Liver (tissue), 5 donors: ENCODE data around the gene UBXN1. TPM values are rescaled to one million over a fixed set of nuclear protein-coding genes. Genes with fewer than 3 reads are reported as not detected.

Source experiments
- polyA plus RNA-seq, 2 donors: library from polyadenylated mRNA; stranded (reverse) in 1 of 2; unstranded in 1 of 2; fragments of 200-250 nt in 1 of 2; fragments of >200 nt in 1 of 2; fragmentation: Nextera tagmentation in 1 of 2; extraction: Ambion mirVana in 1 of 2; gene quantifications; one replicate each; pipeline versions ENCODE4 v1.2.1 to v1.2.3, GENCODE V29; 2013 to 2015
- small RNA-seq: library from RNA; depleted of rRNA; stranded (forward); fragments of <200 nt; gene quantifications from one replicate; pipeline ENCODE3, GENCODE V24; 2014
- total RNA-seq, 2 donors: library from RNA; depleted of rRNA; stranded (reverse); fragments of >200 nt; gene quantifications; one replicate each; pipeline ENCODE4 v1.2.3, GENCODE V29; 2014
- donor health status: healthy.
- donor health status: healthy.
- donor health status: healthy.

UBXN1 gene
- total and polyA plus RNA-seq, 4 donors: 31.4 to 45.7 (median 41.2) TPM

Small RNA genes lying within 50 kb of the gene (small RNA-seq; reads per million reads assigned to genes)
- not detected for gene SNORA57

Other genes with a start within 250 kb of the UBXN1 start
- gene AHNAK, start 132.3 kb downstream of the UBXN1 start, total RNA-seq: 100 to 1,000 TPM in 1 of 2 donors, 10 to 100 TPM in 1; 53.6 to 110 TPM
- gene AHNAK, start 132.3 kb downstream of the UBXN1 start, polyA plus RNA-seq: 10 to 100 TPM; 22.6 to 22.7 TPM
- gene EEF1G, start 105.2 kb downstream of the UBXN1 start, total RNA-seq: 100 to 1,000 TPM; 373 to 640 TPM
- 100 to 1,000 TPM; 251 to 566 TPM for gene EEF1G, start 105.2 kb downstream of the UBXN1 start, polyA plus RNA-seq
- gene TUT1, start 87.5 kb downstream of the UBXN1 start, total RNA-seq: 10 to 100 TPM in 1 of 2 donors, 1 to 10 TPM in 1; 5.6 to 12.1 TPM
- 10 to 100 TPM; 15.2 to 15.8 TPM for gene TUT1, start 87.5 kb downstream of the UBXN1 start, polyA plus RNA-seq
- gene MTA2, start 77.2 kb downstream of the UBXN1 start, total RNA-seq: 10 to 100 TPM; 43.1 to 55.3 TPM
- 10 to 100 TPM in 1 of 2 donors, 1 to 10 TPM in 1; 4.4 to 21.4 TPM for gene MTA2, start 77.2 kb downstream of the UBXN1 start, polyA plus RNA-seq
- 10 to 100 TPM in 1 of 2 donors, 1 to 10 TPM in 1; 6.0 to 17.2 TPM for gene EML3, start 66.3 kb downstream of the UBXN1 start, total RNA-seq
- gene EML3, start 66.3 kb downstream of the UBXN1 start, polyA plus RNA-seq: 10 to 100 TPM in 1 of 2 donors, 1 to 10 TPM in 1; 9.9 to 19.3 TPM
- 1 to 10 TPM in 1 of 2 donors, under 1 TPM in 1; 0.84 to 1.3 TPM for gene ROM1, start 65.8 kb downstream of the UBXN1 start, total RNA-seq
- 1 to 10 TPM in 1 of 2 donors, under 1 TPM in 1; 0.86 to 3.9 TPM for gene ROM1, start 65.8 kb downstream of the UBXN1 start, polyA plus RNA-seq
- gene B3GAT3, start 57.1 kb downstream of the UBXN1 start, total RNA-seq: 10 to 100 TPM; 13.1 TPM
- gene B3GAT3, start 57.1 kb downstream of the UBXN1 start, polyA plus RNA-seq: 10 to 100 TPM; 22.5 to 29.2 TPM
- gene GANAB, start 32.5 kb downstream of the UBXN1 start, total RNA-seq: 100 to 1,000 TPM; 130 to 209 TPM
- 100 to 1,000 TPM in 1 of 2 donors, 10 to 100 TPM in 1; 45.2 to 166 TPM for gene GANAB, start 32.5 kb downstream of the UBXN1 start, polyA plus RNA-seq
- gene INTS5, start 25.8 kb downstream of the UBXN1 start, total RNA-seq: 10 to 100 TPM; 12.7 to 17.5 TPM
- 10 to 100 TPM in 1 of 2 donors, 1 to 10 TPM in 1; 6.5 to 14.6 TPM for gene INTS5, start 25.8 kb downstream of the UBXN1 start, polyA plus RNA-seq
- 10 to 100 TPM; 16.5 to 17.7 TPM for gene C11orf98, start 13.9 kb downstream of the UBXN1 start, total RNA-seq
- 10 to 100 TPM; 43.8 to 49.9 TPM for gene C11orf98, start 13.9 kb downstream of the UBXN1 start, polyA plus RNA-seq
- 1 to 10 TPM; 1.8 to 2.5 TPM for gene CSKMT, start 13.8 kb downstream of the UBXN1 start, total RNA-seq
- gene CSKMT, start 13.8 kb downstream of the UBXN1 start, polyA plus RNA-seq: 1 to 10 TPM; 2.1 to 2.4 TPM
- 1 to 10 TPM; 2.9 to 6.3 TPM for gene UQCC3, start 7.4 kb downstream of the UBXN1 start, total RNA-seq
- 10 to 100 TPM in 1 of 2 donors, 1 to 10 TPM in 1; 7.0 to 12.2 TPM for gene UQCC3, start 7.4 kb downstream of the UBXN1 start, polyA plus RNA-seq
- gene LBHD1, start 6.8 kb downstream of the UBXN1 start, total RNA-seq: 1 to 10 TPM; 3.5 to 4.4 TPM
- 1 to 10 TPM; 1.6 to 3.4 TPM for gene LBHD1, start 6.8 kb downstream of the UBXN1 start, polyA plus RNA-seq
- gene LRRN4CL, start 10.5 kb upstream of the UBXN1 start, total RNA-seq: under 1 TPM in 1 of 2 donors, not detected in 1; 0.08 TPM
- under 1 TPM in 1 of 2 donors, not detected in 1; 0.06 TPM for gene LRRN4CL, start 10.5 kb upstream of the UBXN1 start, polyA plus RNA-seq
- gene BSCL2, start 28.4 kb upstream of the UBXN1 start, total RNA-seq: 10 to 100 TPM; 15.1 to 23.0 TPM
- 10 to 100 TPM; 34.5 to 40.0 TPM for gene BSCL2, start 28.4 kb upstream of the UBXN1 start, polyA plus RNA-seq
- under 1 TPM in 1 of 2 donors, not detected in 1; 0.19 TPM for gene GNG3, start 28.6 kb upstream of the UBXN1 start, total RNA-seq
- gene GNG3, start 28.6 kb upstream of the UBXN1 start, polyA plus RNA-seq: not detected
- 10 to 100 TPM; 14.0 to 17.0 TPM for gene HNRNPUL2, start 48.4 kb upstream of the UBXN1 start, total RNA-seq
- 10 to 100 TPM in 1 of 2 donors, 1 to 10 TPM in 1; 1.3 to 12.0 TPM for gene HNRNPUL2, start 48.4 kb upstream of the UBXN1 start, polyA plus RNA-seq
- gene TTC9C, start 49.4 kb upstream of the UBXN1 start, total RNA-seq: 10 to 100 TPM; 12.0 to 16.1 TPM
- gene TTC9C, start 49.4 kb upstream of the UBXN1 start, polyA plus RNA-seq: 10 to 100 TPM in 1 of 2 donors, 1 to 10 TPM in 1; 10.0 to 14.0 TPM
- gene ZBTB3, start 75.1 kb upstream of the UBXN1 start, total RNA-seq: 1 to 10 TPM; 5.9 to 6.4 TPM
- 1 to 10 TPM; 1.5 to 2.6 TPM for gene ZBTB3, start 75.1 kb upstream of the UBXN1 start, polyA plus RNA-seq
- gene POLR2G, start 82.5 kb upstream of the UBXN1 start, total RNA-seq: 10 to 100 TPM; 21.9 to 29.0 TPM
- 10 to 100 TPM; 42.4 to 46.9 TPM for gene POLR2G, start 82.5 kb upstream of the UBXN1 start, polyA plus RNA-seq
- 10 to 100 TPM in 1 of 2 donors, 1 to 10 TPM in 1; 8.5 to 25.2 TPM for gene TAF6L, start 92.3 kb upstream of the UBXN1 start, total RNA-seq
- 10 to 100 TPM in 1 of 2 donors, 1 to 10 TPM in 1; 5.8 to 12.8 TPM for gene TAF6L, start 92.3 kb upstream of the UBXN1 start, polyA plus RNA-seq
- 10 to 100 TPM; 21.1 to 28.4 TPM for gene TMEM179B, start 108.3 kb upstream of the UBXN1 start, total RNA-seq
- 10 to 100 TPM; 37.0 to 81.4 TPM for gene TMEM179B, start 108.3 kb upstream of the UBXN1 start, polyA plus RNA-seq
- gene TMEM223, start 112.9 kb upstream of the UBXN1 start, total RNA-seq: 10 to 100 TPM in 1 of 2 donors, 1 to 10 TPM in 1; 9.2 to 11.8 TPM
- gene TMEM223, start 112.9 kb upstream of the UBXN1 start, polyA plus RNA-seq: 10 to 100 TPM; 14.2 to 23.8 TPM
- 10 to 100 TPM; 17.3 to 38.3 TPM for gene NXF1, start 126.4 kb upstream of the UBXN1 start, total RNA-seq
- 10 to 100 TPM; 30.3 to 35.1 TPM for gene NXF1, start 126.4 kb upstream of the UBXN1 start, polyA plus RNA-seq
- gene STX5, start 153.0 kb upstream of the UBXN1 start, total RNA-seq: 10 to 100 TPM; 22.4 to 34.1 TPM
- 10 to 100 TPM; 13.6 to 29.8 TPM for gene STX5, start 153.0 kb upstream of the UBXN1 start, polyA plus RNA-seq
- gene TEX54, start 153.8 kb upstream of the UBXN1 start, total RNA-seq: not detected
- 1 to 10 TPM in 1 of 2 donors, not detected in 1; 1.6 TPM for gene TEX54, start 153.8 kb upstream of the UBXN1 start, polyA plus RNA-seq
- gene WDR74, start 160.5 kb upstream of the UBXN1 start, total RNA-seq: 10 to 100 TPM; 17.1 to 21.5 TPM
- 10 to 100 TPM; 19.6 to 22.5 TPM for gene WDR74, start 160.5 kb upstream of the UBXN1 start, polyA plus RNA-seq
- gene SLC3A2, start 201.8 kb upstream of the UBXN1 start, total RNA-seq: 10 to 100 TPM; 48.1 to 59.5 TPM
- 10 to 100 TPM; 34.3 to 53.9 TPM for gene SLC3A2, start 201.8 kb upstream of the UBXN1 start, polyA plus RNA-seq
- gene CHRM1, start 242.3 kb upstream of the UBXN1 start, total RNA-seq: not detected
- gene CHRM1, start 242.3 kb upstream of the UBXN1 start, polyA plus RNA-seq: not detected